Esophagus muscularis mucosa (tissue), 4 donors: ENCODE data around the gene PPP2R3B. TPM values are rescaled to one million over a fixed set of nuclear protein-coding genes. Genes with fewer than 3 reads are reported as not detected.

ENCODE experiments used
- DNase-seq: peaks from one replicate; pipeline ENCODE4 v3.0.0-alpha.2; 2017; ENCODE audit errors: extremely low spot score
- H3K27ac ChIP-seq, 4 donors: fragments of 200-600 bp; sonication (generic); replicated peaks in 1 of 4; 1 replicate in 3 of 4; 2 replicates in 1 of 4; pipeline ENCODE4 v1.5.1; 2016 to 2019; ENCODE audit warnings: mild to moderate bottlenecking in 1 of 4
- H3K27me3 ChIP-seq, 4 donors: fragments of 200-600 bp; sonication (generic); one replicate each; pipeline versions ENCODE4 v1.5.1 to v1.6.0; 2016 to 2019
- H3K36me3 ChIP-seq, 4 donors: fragments of 200-600 bp; sonication (generic); one replicate each; pipeline ENCODE4 v1.5.1; 2016 to 2019
- H3K4me1 ChIP-seq, 4 donors: fragments of 200-600 bp; sonication (generic); one replicate each; pipeline ENCODE4 v1.5.1; 2016 to 2019
- H3K4me3 ChIP-seq, 4 donors: fragments of 200-600 bp; sonication (generic); 1 replicate in 2 of 4; 2 replicates in 2 of 4; pipeline ENCODE4 v1.5.1; 2016 to 2019; ENCODE audit warnings: mild to moderate bottlenecking in 4 of 4, moderate library complexity in 1 of 4
- H3K9me3 ChIP-seq, 4 donors: fragments of 200-600 bp; sonication (generic); 1 replicate in 3 of 4; 2 replicates in 1 of 4; pipeline ENCODE4 v1.5.1; 2016 to 2019
- CTCF ChIP-seq, 3 experiments: fragments of 200-600 bp in 2 of 3; fragments of 450-650 bp in 1 of 3; sonication (generic) in 2 of 3; IDR thresholded peaks; one replicate each; pipeline ENCODE4 v1.5.1; 2017 to 2019; ENCODE audit warnings: antibody characterized with exemption in 3 of 3, mild to moderate bottlenecking in 2 of 3, moderate library complexity in 1 of 3
- EP300 ChIP-seq: sonication (generic); formaldehyde crosslinking; IDR thresholded peaks from one replicate; pipeline ENCODE4 v1.6.1; 2017; ENCODE audit warnings: antibody characterized with exemption
- POLR2A ChIP-seq: fragments of 450-650 bp; IDR thresholded peaks from one replicate; pipeline ENCODE4 v1.6.1; 2017; ENCODE audit warnings: antibody characterized with exemption, moderate library complexity, mild to moderate bottlenecking, low read depth
- POLR2AphosphoS5 ChIP-seq, 2 donors: sonication (generic); formaldehyde crosslinking; IDR thresholded peaks; one replicate each; pipeline ENCODE4 v1.6.1; 2017; ENCODE audit warnings: antibody characterized with exemption in 2 of 2
- WGBS: methylation state at CpG from one replicate; pipeline ENCODE4 v1.1.5; 2018; 5-methylcytosine and 5-hydroxymethylcytosine counted together
- intact Hi-C: fragments of 100-400 bp; cut with DNase I; formaldehyde crosslinking; loops from one replicate; pipeline ENCODE4 v1.15.1; 2023
- total RNA-seq, 4 donors: library from RNA; depleted of rRNA; stranded (reverse); fragments of >200 nt; gene quantifications; one replicate each; pipeline versions ENCODE4 v1.1.0 to v1.2.1, GENCODE V29; 2016

The PPP2R3B gene
- total RNA-seq, 4 donors from 2014 or later, result 4.0 to 8.3 (median 5.4) TPM

GRCh38 chrX:323721-324628, 62.7 kb downstream of the PPP2R3B start:
- TF ChIP-seq POLR2A (no peak), EP300 (no peak), CTCF (IDR thresholded peaks at IDR 0.05) (no peak), POLR2AphosphoS5 (IDR thresholded peaks at IDR 0.05) (no peak)
- DNase-seq, result no peak
- WGBS, result 47% methylated on average over 34 of the region's 38 CpGs
- peaks cover 0 to 37% (median 2%) of the 10 kb centered on the region in 4 donors for H3K27me3 ChIP-seq
- no peaks in the 10 kb centered on the region for H3K9me3 ChIP-seq
- no peaks in the 10 kb centered on the region for H3K36me3 ChIP-seq
- H3K27ac ChIP-seq, result no peak overlapping the region
- H3K4me1 ChIP-seq, result peaks cover 20 to 38% (median 22%) of the 10 kb centered on the region in 4 donors
- H3K4me3 ChIP-seq, result no peak overlapping the region
- intact Hi-C loops, result no loop called here

GRCh38 chrX:320126-320783, 66.5 kb downstream of the PPP2R3B start:
- DNase-seq, result no peak
- Histone ChIP-seq H3K27ac (peak overlapping the region; percentile 84 to 99 (median 93)), H3K27me3 (peaks cover 0 to 13% (median 2%) of the 10 kb centered on the region in 4 donors), H3K4me3 (peak overlapping the region; percentile 94 to 99 (median 96)), H3K9me3 (no peaks in the 10 kb centered on the region), H3K4me1 (peaks cover 20 to 57% (median 39%) of the 10 kb centered on the region in 4 donors), H3K36me3 (peaks cover 5 to 11% (median 10%) of the 10 kb centered on the region in 4 donors)
- WGBS, result 11% methylated on average over 6 of the region's 24 CpGs
- intact Hi-C loops, result no loop called here
- TF ChIP-seq POLR2A (no peak), POLR2AphosphoS5 (IDR thresholded peaks at IDR 0.05) (no peak), EP300 (no peak), CTCF (IDR thresholded peaks at IDR 0.05) (no peak)

- peak overlapping the region; percentile 84 to 99 (median 93) for H3K27ac ChIP-seq
- H3K9me3 ChIP-seq, result no peaks in the 10 kb centered on the region
- H3K4me3 ChIP-seq, result peak overlapping the region; percentile 94 to 99 (median 96)
- H3K36me3 ChIP-seq, result peaks cover 10 to 17% (median 16%) of the 10 kb centered on the region in 4 donors
- no peak for TF ChIP-seq CTCF (IDR thresholded peaks at IDR 0.05)
- no peak for TF ChIP-seq POLR2A
- TF ChIP-seq POLR2AphosphoS5 (IDR thresholded peaks at IDR 0.05), result no peak
- TF ChIP-seq EP300, result no peak
- intact Hi-C loops, result loop anchor here (2.0 to 5.0 kb wide), 2 partner anchors 37 to 67 kb away; partner anchors contain the start of genes PLCXD1 and PPP2R3B
- peaks cover 0 to 8% (median 0%) of the 10 kb centered on the region in 4 donors for H3K27me3 ChIP-seq
- peaks cover 20 to 57% (median 39%) of the 10 kb centered on the region in 4 donors for H3K4me1 ChIP-seq
- DNase-seq, result no peak
- WGBS, result under 1% methylated on average over 19 of the region's 41 CpGs
These were observed 67.1 kb downstream of the PPP2R3B start for GRCh38 chrX:319579-320125.

GRCh38 chrX:318739-319578, 67.7 kb downstream of the PPP2R3B start, which contains the start of gene GTPBP6:
Gene GTPBP6 (minus strand): TSS chrX:318796. CDS start chrX:318787, 9 bp downstream.
- no peaks in the 10 kb centered on the region for H3K9me3 ChIP-seq
- peak within 1 kb of the TSS; percentile 94 to 99 (median 96) for H3K4me3 ChIP-seq
- H3K4me1 ChIP-seq, result peaks cover 20 to 51% (median 39%) of the 10 kb centered on the region in 4 donors
- TF ChIP-seq CTCF (IDR thresholded peaks at IDR 0.05), result peak in 1 of 3 experiments; percentile 13
- peak; percentile 37 for TF ChIP-seq POLR2A
- TF ChIP-seq EP300, result no peak
- peak; percentile 79 to 87 for TF ChIP-seq POLR2AphosphoS5 (IDR thresholded peaks at IDR 0.05)
- peaks cover 16 to 24% (median 22%) of the 10 kb centered on the region in 4 donors for H3K36me3 ChIP-seq
- H3K27ac ChIP-seq, result peak within 1 kb of the TSS; percentile 87 to 99 (median 98)
- intact Hi-C loops, result loop anchor here (2.0 to 5.0 kb wide), 2 partner anchors 37 to 68 kb away; partner anchors contain the start of genes PLCXD1 and PPP2R3B
- 1% methylated on average over 48 of the region's 97 CpGs for WGBS
- H3K27me3 ChIP-seq, result peaks cover 0 to 1% (median 0%) of the 10 kb centered on the region in 4 donors
- DNase-seq, result peak; percentile 100
